Thoracic aorta (tissue), 2 donors: ENCODE measurements around the gene TSPAN10. TPM values are rescaled to one million over a fixed set of nuclear protein-coding genes. Genes with fewer than 3 reads are reported as not detected.

Experiments
- ATAC-seq: fragments of 150-250 bp; one replicate; pipeline ENCODE4 v1.8.0; 2017; ENCODE audit warnings: low read depth; ENCODE audit not compliant: insufficient number of reproducible peaks, low FRiP score
- DNase-seq: peaks from one replicate; pipeline ENCODE4 v3.0.0-alpha.2; 2020; ENCODE audit warnings: low spot score
- H3K27ac ChIP-seq, 2 donors: fragments of 200-600 bp; sonication (generic); 1 replicate in 1 of 2; 2 replicates in 1 of 2; pipeline ENCODE4 v1.5.1; 2016; ENCODE audit warnings: mild to moderate bottlenecking in 2 of 2, moderate library complexity in 2 of 2
- H3K27me3 ChIP-seq: fragments of 200-600 bp; sonication (generic); replicated peaks from 2 replicates; pipeline ENCODE4 v1.6.0; 2016; ENCODE audit warnings: mild to moderate bottlenecking; ENCODE audit not compliant: insufficient read depth
- H3K36me3 ChIP-seq: fragments of 200-600 bp; sonication (generic); one replicate; pipeline ENCODE4 v1.5.1; 2016
- H3K4me1 ChIP-seq, 2 donors: fragments of 200-600 bp; sonication (generic); 1 replicate in 1 of 2; 2 replicates in 1 of 2; pipeline versions ENCODE4 v1.5.1 to v1.6.0; 2016; ENCODE audit warnings: low read depth in 2 of 2, mild to moderate bottlenecking in 1 of 2; ENCODE audit not compliant: control insufficient read depth in 1 of 2
- H3K4me3 ChIP-seq: fragments of 200-600 bp; sonication (generic); 2 replicates; pipeline ENCODE4 v1.5.1; 2016; ENCODE audit warnings: mild to moderate bottlenecking
- H3K9me3 ChIP-seq: fragments of 200-600 bp; sonication (generic); 2 replicates; pipeline ENCODE4 v1.5.1; 2016
- total RNA-seq, 2 donors: library from RNA; depleted of rRNA; stranded (reverse); fragments of >200 nt; gene quantifications; one replicate each; pipeline versions ENCODE4 v1.1.0 to v1.2.3, GENCODE V29; 2016
- TF ChIP-seq, protein P1 (sequence below): fragments of 200-600 bp; sonication (generic); IDR thresholded peaks from one replicate; pipeline ENCODE4 v1.5.1; 2019; ENCODE audit warnings: antibody characterized with exemption

TSPAN10 gene
- total RNA-seq, 2 donors from 2014 or later: 0.27 TPM; not detected in 1

DNA sequence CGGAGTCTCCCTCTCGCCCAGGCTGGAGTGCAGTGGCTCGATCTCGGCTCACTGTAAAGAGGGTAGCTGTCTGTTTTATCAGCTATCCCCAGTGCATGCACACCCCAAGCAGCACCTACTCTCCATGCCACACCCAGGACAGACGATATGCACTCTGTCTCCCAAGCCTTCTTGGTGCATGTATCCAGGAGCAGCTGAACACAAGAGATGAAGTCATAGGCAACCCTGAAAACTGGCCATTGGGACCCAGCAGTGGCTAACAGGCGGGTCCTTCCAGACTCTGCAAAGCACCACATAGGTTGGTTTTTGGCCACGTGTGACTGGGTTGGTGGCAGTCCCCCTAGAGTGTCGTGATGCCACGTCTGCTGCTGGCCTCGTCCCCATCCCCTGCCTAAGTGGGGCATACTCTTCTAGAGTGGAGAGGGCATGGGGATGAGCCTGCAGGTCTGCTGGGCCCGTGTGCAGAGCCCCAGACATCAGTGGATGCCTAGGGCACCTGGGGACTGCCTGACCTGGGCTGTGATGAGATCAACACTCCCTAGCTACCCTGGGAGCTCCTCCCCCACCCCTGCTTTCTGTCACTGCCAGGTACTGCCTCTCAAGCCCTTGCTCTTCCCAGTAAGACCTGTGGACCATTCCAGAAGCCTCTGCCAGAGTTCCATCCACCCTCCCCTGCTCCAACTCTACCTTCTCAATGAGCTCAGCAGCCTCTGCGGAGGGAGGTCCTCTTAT, 10.0 kb downstream of the TSPAN10 start:
- Histone ChIP-seq H3K4me1 (no peaks in the 10 kb centered on the region), H3K4me3 (no peak overlapping the region), H3K27ac (no peak overlapping the region), H3K36me3 (no peaks in the 10 kb centered on the region), H3K9me3 (no peaks in the 10 kb centered on the region), H3K27me3 (peaks cover 3% of the 10 kb centered on the region)
- DNase-seq: no peak
- no peak for ATAC-seq
- TF ChIP-seq, protein P1, sequence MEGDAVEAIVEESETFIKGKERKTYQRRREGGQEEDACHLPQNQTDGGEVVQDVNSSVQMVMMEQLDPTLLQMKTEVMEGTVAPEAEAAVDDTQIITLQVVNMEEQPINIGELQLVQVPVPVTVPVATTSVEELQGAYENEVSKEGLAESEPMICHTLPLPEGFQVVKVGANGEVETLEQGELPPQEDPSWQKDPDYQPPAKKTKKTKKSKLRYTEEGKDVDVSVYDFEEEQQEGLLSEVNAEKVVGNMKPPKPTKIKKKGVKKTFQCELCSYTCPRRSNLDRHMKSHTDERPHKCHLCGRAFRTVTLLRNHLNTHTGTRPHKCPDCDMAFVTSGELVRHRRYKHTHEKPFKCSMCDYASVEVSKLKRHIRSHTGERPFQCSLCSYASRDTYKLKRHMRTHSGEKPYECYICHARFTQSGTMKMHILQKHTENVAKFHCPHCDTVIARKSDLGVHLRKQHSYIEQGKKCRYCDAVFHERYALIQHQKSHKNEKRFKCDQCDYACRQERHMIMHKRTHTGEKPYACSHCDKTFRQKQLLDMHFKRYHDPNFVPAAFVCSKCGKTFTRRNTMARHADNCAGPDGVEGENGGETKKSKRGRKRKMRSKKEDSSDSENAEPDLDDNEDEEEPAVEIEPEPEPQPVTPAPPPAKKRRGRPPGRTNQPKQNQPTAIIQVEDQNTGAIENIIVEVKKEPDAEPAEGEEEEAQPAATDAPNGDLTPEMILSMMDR: no peak

DNA sequence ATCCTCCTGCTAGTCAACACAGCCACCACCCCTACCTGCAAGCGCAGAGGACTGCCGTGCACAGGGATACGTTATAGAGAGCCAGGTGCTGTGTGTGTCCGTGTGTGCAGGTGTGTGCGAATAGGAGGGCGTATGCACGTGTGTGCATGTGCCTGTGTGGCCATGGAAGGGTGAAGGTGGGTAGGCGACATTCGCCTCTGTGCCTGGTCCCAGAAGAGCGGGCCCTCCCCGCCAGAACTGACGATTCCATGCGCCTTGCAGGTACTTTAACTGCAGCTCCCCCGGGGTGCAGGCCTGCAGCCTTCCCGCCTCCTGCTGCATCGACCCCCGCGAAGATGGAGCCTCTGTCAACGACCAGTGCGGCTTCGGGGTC, 10.6 kb downstream of the TSPAN10 start:
- no peak overlapping the region for H3K27ac ChIP-seq
- peaks cover 3% of the 10 kb centered on the region for H3K27me3 ChIP-seq
- no peaks in the 10 kb centered on the region for H3K36me3 ChIP-seq
- DNase-seq: no peak
- H3K4me1 ChIP-seq: no peaks in the 10 kb centered on the region
- TF ChIP-seq, protein P1: no peak
- no peak for ATAC-seq
- H3K9me3 ChIP-seq: no peaks in the 10 kb centered on the region
- H3K4me3 ChIP-seq: no peak overlapping the region

DNA sequence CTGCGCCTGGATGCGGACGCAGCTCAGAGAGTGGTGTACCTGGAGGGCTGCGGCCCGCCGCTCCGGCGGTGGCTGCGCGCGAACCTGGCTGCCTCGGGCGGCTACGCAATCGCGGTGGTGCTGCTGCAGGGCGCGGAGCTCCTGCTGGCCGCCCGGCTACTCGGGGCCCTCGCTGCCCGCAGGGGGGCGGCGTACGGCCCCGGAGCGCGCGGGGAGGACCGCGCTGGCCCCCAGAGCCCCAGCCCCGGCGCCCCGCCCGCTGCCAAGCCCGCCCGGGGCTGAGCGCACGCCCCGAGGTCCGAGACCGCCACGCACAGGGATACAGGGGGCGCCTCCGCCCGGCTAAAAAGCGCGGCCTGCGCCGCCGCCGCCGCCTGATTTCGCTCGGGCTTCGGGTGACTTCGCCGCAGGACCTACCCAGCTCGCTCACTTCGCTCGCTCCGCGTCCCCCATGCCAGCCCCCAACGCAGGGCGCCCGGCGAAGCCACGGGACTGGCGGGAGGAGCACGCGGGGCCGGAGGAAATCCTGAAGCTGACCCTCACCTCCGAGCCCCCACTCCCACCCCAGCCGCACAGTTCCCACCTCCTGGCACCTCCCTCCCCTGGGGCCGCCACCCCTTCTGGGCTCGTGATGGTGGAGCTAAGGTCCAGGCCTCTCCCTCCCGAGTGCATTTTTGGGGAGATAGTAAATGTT, 11.2 kb downstream of the TSPAN10 start:
- TF ChIP-seq, protein P1: no peak
- H3K4me3 ChIP-seq: no peak overlapping the region
- no peak overlapping the region for H3K27ac ChIP-seq
- H3K36me3 ChIP-seq: no peaks in the 10 kb centered on the region
- no peaks in the 10 kb centered on the region for H3K9me3 ChIP-seq
- no peak for DNase-seq
- no peak for ATAC-seq
- no peaks in the 10 kb centered on the region for H3K4me1 ChIP-seq
- H3K27me3 ChIP-seq: peaks cover 3% of the 10 kb centered on the region

DNA sequence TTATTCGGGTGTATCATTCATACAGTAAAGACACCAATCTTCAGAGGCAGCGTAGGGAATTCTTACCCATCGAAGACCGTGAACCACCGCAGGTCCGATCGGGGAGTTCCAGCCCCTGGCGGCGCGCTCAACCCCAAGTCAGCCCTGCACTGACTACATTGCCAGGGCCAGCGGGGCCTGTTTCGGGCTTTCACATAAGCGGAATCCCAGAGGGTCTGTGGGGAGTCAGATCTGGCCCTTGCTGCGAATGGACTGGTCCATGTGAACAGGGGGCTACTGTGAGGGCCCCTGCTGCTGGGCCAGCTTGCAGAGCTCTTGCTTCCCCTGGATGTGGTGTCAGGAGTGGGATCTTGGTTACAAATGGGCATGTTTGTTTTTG, 11.7 kb downstream of the TSPAN10 start:
- Histone ChIP-seq H3K9me3 (no peaks in the 10 kb centered on the region), H3K36me3 (no peaks in the 10 kb centered on the region), H3K27ac (no peak overlapping the region), H3K4me1 (no peaks in the 10 kb centered on the region), H3K27me3 (peaks cover 3% of the 10 kb centered on the region), H3K4me3 (no peak overlapping the region)
- ATAC-seq (no peak), DNase-seq (no peak)
- TF ChIP-seq, protein P1: no peak

DNA sequence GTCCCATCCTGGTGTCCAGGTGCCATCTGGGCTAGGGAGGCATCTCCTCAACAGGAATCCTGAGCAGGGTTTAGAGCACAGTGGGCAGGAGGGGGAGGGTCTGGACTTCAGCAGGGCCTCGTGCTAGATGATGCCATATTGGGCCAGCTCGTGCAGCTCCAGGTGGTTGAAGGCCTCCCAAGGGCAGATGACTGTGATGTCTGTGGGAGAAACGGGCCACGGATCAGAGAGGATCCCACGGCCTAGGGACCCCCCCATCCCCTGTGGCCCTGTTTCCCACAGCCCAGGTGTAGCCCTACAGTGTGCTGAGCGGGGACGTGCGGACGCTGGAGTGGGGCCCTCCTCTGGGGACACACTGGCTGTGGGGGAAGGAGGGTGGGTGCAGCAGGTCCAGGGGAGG, 14.0 kb downstream of the TSPAN10 start:
- ATAC-seq (no peak), DNase-seq (no peak)
- Histone ChIP-seq H3K4me1 (no peaks in the 10 kb centered on the region), H3K36me3 (no peaks in the 10 kb centered on the region), H3K4me3 (no peak overlapping the region), H3K27me3 (peaks cover 3% of the 10 kb centered on the region), H3K9me3 (no peaks in the 10 kb centered on the region), H3K27ac (no peak overlapping the region)
- TF ChIP-seq, protein P1: no peak
